Activated T-cell treated with anti-CD3 and anti-CD28 coated beads, Interleukin-2, amount 50 U/mL, for 4 hours (primary cell): ENCODE measurements around the gene RPA1. TPM values are rescaled to one million over a fixed set of nuclear protein-coding genes. Genes with fewer than 3 reads are reported as not detected.
"Not testable (repeated sequence)": the region's sequence is repeated elsewhere in the genome, so short reads cannot be mapped to it uniquely, and the experiment has no call there.

ENCODE experiments used
- ATAC-seq, 2 donors: fragments of 200-7000 bp; cut with Tn5 transposase; one replicate each; pipeline ENCODE4 v1.10.0; 2021
- DNase-seq: peaks from one replicate; pipeline ENCODE4 v3.0.0-alpha.2; 2020
- H3K27me3 Mint-ChIP-seq: one replicate; pipeline ENCODE4 v1.8.0; 2021; ENCODE audit warnings: low read depth, mixed read lengths
- H3K36me3 Mint-ChIP-seq: one replicate; pipeline ENCODE4 v1.8.0; 2022; ENCODE audit warnings: mixed read lengths; ENCODE audit not compliant: insufficient read depth
- H3K4me1 Mint-ChIP-seq: one replicate; pipeline ENCODE4 v1.8.0; 2021; ENCODE audit warnings: low read depth, mixed read lengths
- H3K4me3 Mint-ChIP-seq: one replicate; pipeline ENCODE4 v1.8.0; 2021; ENCODE audit warnings: mild to moderate bottlenecking, moderate library complexity, mixed read lengths
- H3K9me3 Mint-ChIP-seq: one replicate; pipeline ENCODE4 v1.8.0; 2021; ENCODE audit warnings: mixed read lengths
- total RNA-seq, 3 donors: library from RNA; stranded (reverse); gene quantifications; one replicate each; pipeline ENCODE4 v1.2.1, GENCODE V29; 2021

The RPA1 gene
- total RNA-seq, 3 donors from 2014 or later: 138 to 151 (median 141) TPM

DNA sequence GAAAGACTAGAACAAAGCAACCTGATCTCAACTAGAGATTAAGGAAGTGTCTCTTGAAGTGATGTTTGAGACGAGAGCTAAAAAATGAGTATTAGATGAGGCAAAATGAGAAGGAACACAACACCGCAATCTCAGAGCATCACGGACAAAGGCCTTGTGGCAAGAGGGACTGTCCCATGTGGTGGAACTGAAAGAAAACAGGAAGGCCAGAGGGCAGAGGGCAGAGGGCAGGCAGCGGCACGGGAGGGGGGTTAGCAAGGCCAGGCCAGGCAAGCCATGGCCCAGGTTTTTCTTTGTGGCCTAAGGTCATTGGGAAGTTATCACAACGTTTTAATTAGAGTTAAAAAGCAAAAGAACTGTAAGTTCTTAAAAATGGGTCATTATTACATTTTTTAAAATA, 22.5 kb downstream of the RPA1 start:
- H3K27me3 Mint-ChIP-seq: no peaks in the 10 kb centered on the region
- peaks cover 28% of the 10 kb centered on the region for H3K36me3 Mint-ChIP-seq
- H3K4me3 Mint-ChIP-seq: no peak overlapping the region
- peaks cover 4% of the 10 kb centered on the region for H3K4me1 Mint-ChIP-seq
- DNase-seq (no peak), ATAC-seq (no peak)
- H3K9me3 Mint-ChIP-seq: no peaks in the 10 kb centered on the region

DNA sequence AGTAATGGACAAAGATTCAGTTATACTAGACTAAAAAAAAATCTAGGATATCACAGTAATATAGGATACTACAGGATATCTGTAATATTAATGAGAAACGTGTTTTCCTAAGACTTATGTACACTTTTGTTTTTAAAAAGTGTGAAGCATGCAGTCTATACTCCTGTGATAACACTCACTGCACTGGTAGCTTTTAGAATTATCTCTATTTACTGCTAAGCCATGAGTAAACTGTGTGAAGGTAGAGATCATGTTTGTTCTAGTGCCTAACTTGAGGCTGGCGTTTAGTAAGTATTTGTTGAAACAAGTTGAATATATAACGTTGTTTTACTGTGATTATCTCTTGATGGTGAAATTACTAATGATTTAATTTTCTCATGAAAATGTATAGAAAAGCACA, 23.9 kb downstream of the RPA1 start:
- no peak overlapping the region for H3K4me3 Mint-ChIP-seq
- DNase-seq (no peak), ATAC-seq (no peak)
- H3K36me3 Mint-ChIP-seq: peaks cover 26% of the 10 kb centered on the region
- peaks cover 4% of the 10 kb centered on the region for H3K4me1 Mint-ChIP-seq
- H3K27me3 Mint-ChIP-seq: no peaks in the 10 kb centered on the region
- H3K9me3 Mint-ChIP-seq: no peaks in the 10 kb centered on the region

DNA sequence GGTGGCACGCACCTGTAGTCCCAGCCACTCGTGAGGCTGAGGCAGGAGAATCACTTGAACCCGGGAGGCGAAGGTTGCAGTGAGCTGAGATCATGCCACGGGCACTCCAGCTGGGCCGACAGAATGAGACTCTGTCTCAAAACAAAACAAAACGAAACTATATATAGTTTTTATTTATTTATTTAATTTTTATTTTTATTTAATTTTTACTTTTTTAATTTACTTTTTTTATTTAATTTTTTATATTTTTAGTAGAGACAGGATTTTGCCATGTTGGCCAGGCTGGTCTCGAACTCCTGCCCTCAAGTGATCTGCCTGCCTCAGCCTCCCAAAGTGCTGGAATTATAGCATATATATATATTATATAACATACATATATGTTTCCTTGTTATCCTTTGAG, 26.7 kb downstream of the RPA1 start:
- H3K4me1 Mint-ChIP-seq, DNase-seq, H3K4me3 Mint-ChIP-seq, H3K27me3 Mint-ChIP-seq, ATAC-seq, H3K9me3 Mint-ChIP-seq: not testable (repeated sequence)
- peaks cover 27% of the 10 kb centered on the region for H3K36me3 Mint-ChIP-seq

DNA sequence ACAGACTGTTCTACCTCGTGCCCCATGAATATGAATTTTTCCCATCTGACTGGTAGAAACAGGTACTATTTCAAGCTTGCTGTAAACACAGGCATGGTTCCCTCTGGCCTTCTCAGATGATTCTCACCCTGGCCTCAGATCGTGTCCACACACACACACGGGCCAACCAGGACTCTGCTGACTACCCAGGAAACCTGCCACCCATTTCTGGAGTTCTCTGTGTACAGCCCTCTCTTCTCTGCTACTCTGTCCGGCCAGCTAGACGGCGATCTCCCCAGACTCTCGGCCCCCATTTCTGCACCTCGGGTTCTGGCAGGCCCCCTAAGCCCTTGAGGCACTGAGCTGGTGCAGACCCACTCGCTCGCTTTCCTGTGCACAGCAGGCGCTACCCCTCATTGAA, 31.2 kb downstream of the RPA1 start:
- Mint-ChIP-seq H3K9me3 (no peaks in the 10 kb centered on the region), H3K27me3 (no peaks in the 10 kb centered on the region), H3K36me3 (peaks cover 9% of the 10 kb centered on the region), H3K4me1 (peaks cover 4% of the 10 kb centered on the region), H3K4me3 (no peak overlapping the region)
- ATAC-seq (no peak), DNase-seq (no peak)

DNA sequence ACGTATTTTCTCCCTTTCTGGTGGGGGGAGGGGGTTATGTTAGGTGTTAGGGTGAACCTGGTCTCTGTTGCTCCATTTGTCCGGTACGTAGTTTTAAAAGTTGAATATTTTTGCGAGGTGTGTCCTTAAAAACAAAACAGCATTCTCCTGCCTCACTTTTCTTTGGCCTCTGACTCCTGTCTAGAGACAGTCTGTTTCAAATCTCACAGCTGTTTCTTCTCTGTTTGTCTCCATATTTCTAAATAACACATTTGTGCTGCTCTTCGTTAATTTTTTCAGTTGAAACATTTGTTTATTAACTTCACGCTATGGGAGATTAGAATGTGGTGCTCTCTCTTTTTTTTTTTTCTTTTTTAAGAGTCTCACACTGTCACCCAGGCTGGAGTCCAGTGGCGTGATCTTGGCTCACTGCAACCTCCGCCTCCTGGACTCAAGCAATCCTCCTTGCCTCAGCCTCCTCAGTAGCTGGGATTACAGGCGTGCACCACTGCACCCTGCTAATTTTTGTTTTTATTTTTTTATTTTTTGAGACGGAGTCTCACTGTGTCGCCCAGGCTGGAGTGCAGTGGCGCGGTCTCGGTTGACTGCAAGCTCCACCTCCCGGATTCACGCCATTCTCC, 31.7 kb downstream of the RPA1 start:
- DNase-seq (no peak), ATAC-seq (no peak)
- Mint-ChIP-seq H3K27me3 (no peaks in the 10 kb centered on the region), H3K4me3 (no peak overlapping the region), H3K4me1 (peaks cover 4% of the 10 kb centered on the region), H3K9me3 (no peaks in the 10 kb centered on the region), H3K36me3 (peaks cover 9% of the 10 kb centered on the region)

DNA sequence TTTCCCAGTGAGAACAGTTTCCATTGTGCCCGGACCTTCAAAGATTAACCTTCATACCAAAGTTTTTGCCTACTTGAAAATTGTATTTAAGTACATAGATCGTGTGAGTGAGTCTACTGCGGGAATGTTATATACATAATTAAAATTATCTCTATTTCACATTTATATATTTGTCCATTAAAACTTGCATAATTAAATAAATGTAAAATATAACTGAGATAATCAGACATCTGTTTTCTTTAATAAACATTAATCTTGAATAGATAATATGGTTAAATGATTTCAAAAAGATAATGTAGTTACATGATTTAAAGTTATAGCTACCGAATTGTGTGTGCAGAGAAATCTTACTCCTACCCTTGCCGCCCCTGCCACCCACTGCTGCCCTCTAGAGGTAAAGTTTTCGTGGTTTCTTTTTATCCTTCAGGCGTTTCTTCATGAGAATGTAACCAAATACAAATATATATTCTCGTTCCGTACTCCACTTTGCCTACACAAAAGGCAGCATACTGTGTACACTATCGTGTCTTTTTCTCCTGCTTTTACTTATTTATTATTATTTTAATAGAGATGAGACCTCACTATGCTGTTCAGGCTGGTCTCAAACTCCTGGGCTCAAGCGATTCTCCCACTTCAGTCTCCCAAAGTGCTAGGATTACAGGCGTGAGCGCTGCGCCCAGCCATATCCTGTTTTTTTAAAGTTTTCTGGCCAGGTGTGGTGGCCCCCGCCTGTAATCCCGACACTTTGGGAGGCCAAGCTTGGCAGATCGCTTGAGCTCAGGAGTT, 35.6 kb downstream of the RPA1 start:
- ATAC-seq: peak in 1 of 2 donors; percentile 46

DNA sequence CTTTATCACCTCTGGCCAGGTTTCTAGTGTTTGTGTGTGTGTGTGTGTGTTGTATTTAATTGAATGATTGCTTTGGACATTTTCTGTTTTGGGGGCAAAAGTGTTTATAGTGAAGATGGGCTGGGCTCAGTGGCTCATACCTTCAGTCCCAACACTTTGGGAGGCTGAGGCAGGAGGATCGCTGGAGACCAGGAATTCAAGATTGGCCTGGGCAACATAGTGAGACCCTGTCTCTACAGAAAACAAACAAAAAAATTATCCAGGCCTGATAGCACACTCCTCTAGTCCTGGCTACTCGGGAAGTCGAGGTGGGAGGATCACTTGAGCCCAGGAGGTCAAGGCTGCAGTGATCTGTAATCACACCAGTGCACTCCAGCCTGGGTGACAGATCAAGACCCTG, 37.5 kb downstream of the RPA1 start:
- H3K36me3 Mint-ChIP-seq: peaks cover 4% of the 10 kb centered on the region
- H3K4me1 Mint-ChIP-seq: peaks cover 33% of the 10 kb centered on the region
- DNase-seq (no peak), ATAC-seq (no peak)
- no peaks in the 10 kb centered on the region for H3K27me3 Mint-ChIP-seq
- no peaks in the 10 kb centered on the region for H3K9me3 Mint-ChIP-seq
- no peak overlapping the region for H3K4me3 Mint-ChIP-seq

More for the DNA sequence above, 35.6 kb downstream of the RPA1 start:
- peaks cover 14% of the 10 kb centered on the region for H3K4me1 Mint-ChIP-seq
- peaks cover 8% of the 10 kb centered on the region for H3K36me3 Mint-ChIP-seq
- no peaks in the 10 kb centered on the region for H3K9me3 Mint-ChIP-seq
- no peaks in the 10 kb centered on the region for H3K27me3 Mint-ChIP-seq
- peak; percentile 43 for DNase-seq
- no peak overlapping the region for H3K4me3 Mint-ChIP-seq

DNA sequence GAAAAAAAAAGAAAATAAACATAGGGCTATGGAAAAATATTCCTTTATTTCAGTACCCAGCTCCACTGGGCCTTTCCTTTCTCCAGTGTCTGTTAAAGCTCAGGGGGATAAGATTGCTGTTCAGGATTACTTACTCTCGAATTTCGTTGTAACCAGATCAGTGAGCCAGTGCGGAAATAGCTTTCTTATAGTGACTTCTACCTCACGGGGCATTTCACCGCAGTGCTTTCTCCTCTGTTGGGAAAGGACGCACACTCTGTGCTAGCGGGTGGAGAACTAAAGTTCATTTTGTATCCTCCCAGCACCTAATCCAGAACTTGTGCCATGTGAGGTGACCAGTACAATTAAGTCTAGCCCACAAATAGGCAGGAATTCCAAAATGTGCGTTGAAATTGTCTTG, 38.3 kb downstream of the RPA1 start:
- no peaks in the 10 kb centered on the region for H3K27me3 Mint-ChIP-seq
- H3K4me1 Mint-ChIP-seq: peaks cover 40% of the 10 kb centered on the region
- ATAC-seq: no peak
- no peak overlapping the region for H3K4me3 Mint-ChIP-seq
- peaks cover 8% of the 10 kb centered on the region for H3K36me3 Mint-ChIP-seq
- H3K9me3 Mint-ChIP-seq: no peaks in the 10 kb centered on the region
- no peak for DNase-seq

DNA sequence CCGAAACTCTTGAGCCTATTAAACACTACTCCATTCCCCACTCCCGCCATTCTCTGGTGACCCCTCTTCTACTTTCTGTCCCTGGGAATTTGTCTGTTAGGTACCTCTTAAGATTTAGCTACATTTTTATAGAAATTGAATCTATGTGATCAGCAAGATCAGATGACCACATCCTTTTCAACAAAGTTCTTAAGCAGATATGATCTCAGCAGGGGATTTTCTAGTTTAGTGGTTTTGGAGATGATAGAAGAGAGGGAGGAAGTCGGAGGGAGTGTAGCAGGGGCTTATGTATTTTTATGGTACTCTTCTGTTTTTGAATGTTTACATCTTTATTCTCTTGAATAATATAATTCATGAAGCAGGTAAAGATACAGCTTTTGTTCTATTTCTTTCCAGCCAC, 40.8 kb downstream of the RPA1 start:
- Mint-ChIP-seq H3K4me1 (peaks cover 54% of the 10 kb centered on the region), H3K9me3 (no peaks in the 10 kb centered on the region), H3K4me3 (peak overlapping the region; percentile 68), H3K36me3 (peaks cover 22% of the 10 kb centered on the region), H3K27me3 (no peaks in the 10 kb centered on the region)
- ATAC-seq (peak; percentile 65 to 72), DNase-seq (no peak)

DNA sequence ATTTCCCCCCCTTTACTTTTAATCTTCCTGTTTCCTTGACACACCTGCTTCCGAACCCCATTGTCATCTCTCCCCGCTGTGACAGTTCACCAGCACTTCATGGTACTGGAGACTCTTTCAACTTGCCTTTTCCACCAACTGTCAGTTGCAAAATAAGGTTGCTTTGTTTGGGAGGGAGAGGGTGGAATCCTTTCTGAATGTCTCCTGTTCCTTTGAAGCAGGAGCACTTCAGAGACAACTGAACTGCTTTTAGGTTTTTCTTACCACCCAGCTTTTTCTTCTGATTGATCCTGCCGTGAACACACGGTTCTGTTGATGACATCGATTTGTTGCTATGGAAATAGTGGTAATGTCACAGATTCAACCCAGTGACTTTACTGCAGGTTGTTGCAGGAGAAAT, 42.0 kb downstream of the RPA1 start:
- Mint-ChIP-seq H3K27me3 (no peaks in the 10 kb centered on the region), H3K36me3 (peaks cover 24% of the 10 kb centered on the region), H3K4me3 (peak overlapping the region; percentile 33), H3K9me3 (no peaks in the 10 kb centered on the region), H3K4me1 (peaks cover 54% of the 10 kb centered on the region)
- no peak for DNase-seq
- peak in 1 of 2 donors; percentile 3 for ATAC-seq

DNA sequence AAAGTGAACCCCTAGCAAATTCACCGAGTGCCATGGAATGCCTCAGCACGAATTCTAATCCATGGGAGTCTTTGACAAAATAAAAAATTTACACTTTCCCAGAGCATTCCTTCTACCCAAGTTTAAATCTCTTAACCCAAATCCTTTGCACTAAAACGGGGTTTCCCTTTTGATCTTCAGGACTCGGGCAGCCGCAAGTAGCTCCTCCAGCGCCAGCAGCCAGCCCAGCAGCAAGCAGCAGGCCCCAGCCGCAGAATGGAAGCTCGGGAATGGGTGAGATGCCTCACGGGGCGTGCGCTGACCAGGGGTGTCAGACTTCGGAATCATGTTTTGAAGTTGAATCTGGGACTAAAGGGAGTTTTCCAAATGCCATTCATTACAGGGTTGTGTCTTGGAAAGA, 42.4 kb downstream of the RPA1 start:
- H3K4me1 Mint-ChIP-seq: peaks cover 54% of the 10 kb centered on the region
- no peaks in the 10 kb centered on the region for H3K9me3 Mint-ChIP-seq
- ATAC-seq: no peak
- no peaks in the 10 kb centered on the region for H3K27me3 Mint-ChIP-seq
- DNase-seq: no peak
- peaks cover 26% of the 10 kb centered on the region for H3K36me3 Mint-ChIP-seq
- peak overlapping the region; percentile 33 for H3K4me3 Mint-ChIP-seq

DNA sequence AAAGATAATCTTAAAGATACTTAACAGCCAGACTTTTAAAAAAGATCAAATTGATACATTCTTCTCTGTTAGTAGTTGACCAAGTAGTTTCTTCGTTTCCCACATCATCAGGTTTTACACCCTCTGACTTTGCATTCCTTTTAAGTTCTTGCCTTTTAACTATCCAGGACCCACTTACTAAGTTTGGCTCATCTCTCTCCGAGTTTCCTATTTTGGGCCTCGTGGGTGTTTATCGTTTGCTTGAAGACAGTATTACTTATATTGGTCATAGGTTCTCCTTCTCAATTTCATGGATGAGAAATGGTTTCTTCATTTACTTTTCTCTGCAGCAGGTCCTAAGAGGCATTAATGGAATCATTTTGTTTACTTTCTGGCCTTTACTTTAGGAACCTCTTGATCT, 43.2 kb downstream of the RPA1 start:
- peak overlapping the region; percentile 58 for H3K4me3 Mint-ChIP-seq
- DNase-seq (no peak), ATAC-seq (peak; percentile 60 to 61)
- peaks cover 32% of the 10 kb centered on the region for H3K36me3 Mint-ChIP-seq
- peaks cover 56% of the 10 kb centered on the region for H3K4me1 Mint-ChIP-seq
- H3K27me3 Mint-ChIP-seq: no peaks in the 10 kb centered on the region
- H3K9me3 Mint-ChIP-seq: no peaks in the 10 kb centered on the region

DNA sequence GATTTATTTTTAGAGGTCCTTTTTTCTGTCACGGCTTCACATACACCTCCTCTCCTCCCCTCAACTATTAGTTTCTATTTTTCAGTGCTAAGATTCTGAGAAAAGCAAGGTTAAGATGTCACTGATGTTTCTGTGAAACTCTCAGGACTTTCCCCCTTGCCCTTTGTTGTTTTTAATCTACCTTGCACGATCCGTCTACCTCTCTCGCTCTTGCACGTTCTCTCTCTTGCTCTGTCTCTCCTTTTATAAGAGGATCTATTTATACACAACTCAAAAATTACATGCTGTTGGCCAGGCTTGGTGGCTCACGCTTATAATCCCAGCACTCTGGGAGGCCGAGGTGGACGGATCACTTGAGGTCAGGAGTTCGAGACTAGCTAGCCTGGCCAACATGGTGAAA, 43.6 kb downstream of the RPA1 start:
- Mint-ChIP-seq H3K4me3 (peak overlapping the region; percentile 58), H3K4me1 (peaks cover 58% of the 10 kb centered on the region), H3K36me3 (peaks cover 32% of the 10 kb centered on the region), H3K27me3 (no peaks in the 10 kb centered on the region), H3K9me3 (no peaks in the 10 kb centered on the region)
- ATAC-seq: peak; percentile 75 to 79
- DNase-seq: no peak

DNA sequence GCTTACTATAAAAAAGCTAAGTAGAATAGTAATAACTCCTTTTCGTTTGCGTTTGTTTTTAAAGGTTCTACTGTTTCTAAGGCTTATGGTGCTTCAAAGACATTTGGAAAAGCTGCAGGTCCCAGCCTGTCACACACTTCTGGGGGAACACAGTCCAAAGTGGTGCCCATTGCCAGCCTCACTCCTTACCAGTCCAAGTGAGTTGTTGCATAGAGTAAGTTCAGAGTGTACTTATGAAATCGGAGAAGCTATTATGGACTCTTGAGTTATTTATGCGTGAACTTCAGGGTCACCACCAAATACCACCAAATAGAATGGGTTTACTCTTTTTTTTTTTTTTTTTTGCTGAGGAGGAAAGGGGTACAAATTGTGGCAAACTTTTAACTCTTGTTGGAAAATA, 45.8 kb downstream of the RPA1 start:
- ATAC-seq (no peak), DNase-seq (no peak)

More for the DNA sequence above, 45.8 kb downstream of the RPA1 start:
- no peaks in the 10 kb centered on the region for H3K27me3 Mint-ChIP-seq
- peaks cover 44% of the 10 kb centered on the region for H3K36me3 Mint-ChIP-seq
- peaks cover 47% of the 10 kb centered on the region for H3K4me1 Mint-ChIP-seq
- H3K4me3 Mint-ChIP-seq: no peak overlapping the region
- no peaks in the 10 kb centered on the region for H3K9me3 Mint-ChIP-seq
